Measurements from ENCODE around the gene PDSS2. TPM values are rescaled to one million over a fixed set of nuclear protein-coding genes. Genes with fewer than 3 reads are reported as not detected.

PDSS2 gene
- total RNA-seq, 3 donors from 2014 or later (not counting 1 experiment from before 2014, with no cell fraction given): 11.2 to 15.5 (median 14.2) TPM

DNA sequence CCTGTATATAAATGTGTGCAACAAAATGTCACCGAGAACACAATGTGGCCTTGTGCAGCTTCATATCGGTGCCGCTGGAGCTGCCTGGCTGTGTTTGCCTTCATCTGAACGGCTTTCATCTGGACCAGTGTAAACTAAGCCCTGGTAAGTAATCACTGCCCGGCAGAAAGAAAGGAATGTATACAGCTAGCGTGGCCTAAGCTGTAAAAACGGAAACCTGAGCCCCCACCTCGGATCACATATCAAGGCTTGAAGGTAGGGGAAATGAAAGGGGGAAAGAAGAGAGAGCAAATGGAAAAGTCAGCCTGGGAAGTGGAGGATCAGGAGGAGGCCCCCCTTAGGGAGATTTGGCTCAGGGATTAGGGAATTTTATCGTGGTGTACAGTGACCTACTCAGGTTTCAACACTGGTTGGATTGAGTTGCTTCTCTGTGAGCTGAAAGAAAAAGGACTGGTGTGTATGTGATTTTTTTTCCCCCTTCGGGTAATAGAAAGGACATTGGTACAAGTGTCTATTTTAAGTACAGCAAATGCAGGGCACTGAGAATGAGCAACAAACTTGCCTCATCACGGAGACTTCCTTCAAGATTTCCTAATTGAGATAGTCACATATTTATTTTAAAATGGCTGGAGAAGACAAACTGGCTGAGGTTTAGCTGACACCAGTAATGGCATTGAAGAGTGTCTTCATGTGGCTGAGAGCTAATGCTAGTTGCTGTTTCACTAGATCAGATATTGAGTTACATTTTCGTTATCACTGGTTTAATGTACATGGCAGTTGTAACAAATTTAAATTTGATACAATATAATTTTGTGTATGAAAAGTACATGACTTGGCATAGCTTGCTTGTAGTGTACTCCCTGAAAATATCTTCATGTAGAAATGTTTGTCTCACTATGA, 34.0 kb upstream of the PDSS2 start:
- WGBS (ENCODE audit: insufficient coverage): 53% methylated on average over 12 of the region's 12 CpGs
- Histone ChIP-seq H3K9me3 (ENCODE audit: control insufficient read depth, insufficient read depth, low read length) (no peaks in the 10 kb centered on the region), H3K27me3 (ENCODE audit: control insufficient read depth, insufficient read depth, low read length) (peaks cover 40% of the 10 kb centered on the region), H3K27ac (ENCODE audit: low read length) (no peak overlapping the region), H3K4me1 (ENCODE audit: control insufficient read depth, insufficient read depth, low read length) (peaks cover 23% of the 10 kb centered on the region), H3K4me3 (ENCODE audit: low read length) (no peak overlapping the region), H3K36me3 (ENCODE audit: control insufficient read depth, insufficient read depth, low read length) (no peaks in the 10 kb centered on the region)
- intact Hi-C loops (cut with micrococcal nuclease): no loop called here
- TF ChIP-seq, protein P1, sequence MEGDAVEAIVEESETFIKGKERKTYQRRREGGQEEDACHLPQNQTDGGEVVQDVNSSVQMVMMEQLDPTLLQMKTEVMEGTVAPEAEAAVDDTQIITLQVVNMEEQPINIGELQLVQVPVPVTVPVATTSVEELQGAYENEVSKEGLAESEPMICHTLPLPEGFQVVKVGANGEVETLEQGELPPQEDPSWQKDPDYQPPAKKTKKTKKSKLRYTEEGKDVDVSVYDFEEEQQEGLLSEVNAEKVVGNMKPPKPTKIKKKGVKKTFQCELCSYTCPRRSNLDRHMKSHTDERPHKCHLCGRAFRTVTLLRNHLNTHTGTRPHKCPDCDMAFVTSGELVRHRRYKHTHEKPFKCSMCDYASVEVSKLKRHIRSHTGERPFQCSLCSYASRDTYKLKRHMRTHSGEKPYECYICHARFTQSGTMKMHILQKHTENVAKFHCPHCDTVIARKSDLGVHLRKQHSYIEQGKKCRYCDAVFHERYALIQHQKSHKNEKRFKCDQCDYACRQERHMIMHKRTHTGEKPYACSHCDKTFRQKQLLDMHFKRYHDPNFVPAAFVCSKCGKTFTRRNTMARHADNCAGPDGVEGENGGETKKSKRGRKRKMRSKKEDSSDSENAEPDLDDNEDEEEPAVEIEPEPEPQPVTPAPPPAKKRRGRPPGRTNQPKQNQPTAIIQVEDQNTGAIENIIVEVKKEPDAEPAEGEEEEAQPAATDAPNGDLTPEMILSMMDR (IDR thresholded peaks at IDR 0.05): no peak
- H3K27ac Mint-ChIP-seq: no peak overlapping the region
- DNase-seq (no peak), ATAC-seq (no peak)
- H3K36me3 Mint-ChIP-seq: no peaks in the 10 kb centered on the region
- peaks cover 15 to 22% of the 10 kb centered on the region in 2 donors for H3K27me3 Mint-ChIP-seq (ENCODE audit: low read depth in 2 of 2)
- H3K9me3 Mint-ChIP-seq: no peaks in the 10 kb centered on the region
- H3K4me3 Mint-ChIP-seq: no peak overlapping the region
- peaks cover 21 to 29% of the 10 kb centered on the region in 2 donors for H3K4me1 Mint-ChIP-seq

DNA sequence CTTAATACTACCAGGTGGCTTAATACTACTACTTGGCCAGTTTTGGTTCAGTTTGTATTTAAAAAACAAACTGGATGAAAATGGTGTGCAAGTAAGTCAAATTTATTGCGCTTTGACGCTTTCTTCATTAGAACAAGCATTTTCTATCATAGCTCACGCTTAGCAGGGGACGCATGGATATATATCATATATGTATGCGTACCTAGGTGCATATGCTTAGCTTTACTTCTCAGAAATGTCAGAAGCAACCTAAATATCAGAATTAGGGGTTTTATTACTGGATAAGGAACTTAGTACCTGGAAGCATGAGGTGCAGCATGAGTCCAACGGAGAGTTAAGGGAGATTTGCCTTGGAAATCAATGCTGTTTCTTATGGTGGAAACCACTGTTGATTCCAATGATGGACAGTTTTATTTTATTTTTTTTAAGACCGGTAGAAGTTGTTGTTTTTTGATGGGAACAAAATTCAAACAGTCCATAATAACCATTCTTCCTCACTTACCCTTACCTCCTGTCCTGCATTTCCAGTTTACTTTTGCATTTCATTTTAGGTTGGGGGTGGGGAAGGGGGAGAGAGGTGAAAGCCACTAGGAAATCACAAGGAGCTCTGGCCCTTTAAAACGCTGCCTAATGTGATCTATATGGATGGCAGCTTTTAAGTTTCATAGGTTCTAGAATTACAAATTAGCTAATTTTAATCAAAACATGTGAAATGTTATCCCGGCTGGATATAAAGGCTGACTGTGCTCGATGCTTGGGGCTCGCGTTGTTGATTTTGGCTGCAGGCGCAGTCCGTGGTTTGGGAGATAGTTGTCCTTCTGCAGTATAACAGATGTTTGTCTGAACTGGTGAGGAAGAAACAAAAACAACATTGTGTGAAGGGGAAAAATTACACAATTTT, 32.6 kb upstream of the PDSS2 start:
- no peak overlapping the region for H3K27ac Mint-ChIP-seq
- Histone ChIP-seq H3K27ac (ENCODE audit: low read length) (no peak overlapping the region), H3K27me3 (ENCODE audit: control insufficient read depth, insufficient read depth, low read length) (peaks cover 53% of the 10 kb centered on the region), H3K4me3 (ENCODE audit: low read length) (no peak overlapping the region), H3K9me3 (ENCODE audit: control insufficient read depth, insufficient read depth, low read length) (no peaks in the 10 kb centered on the region), H3K4me1 (ENCODE audit: control insufficient read depth, insufficient read depth, low read length) (peaks cover 28% of the 10 kb centered on the region), H3K36me3 (ENCODE audit: control insufficient read depth, insufficient read depth, low read length) (no peaks in the 10 kb centered on the region)
- TF ChIP-seq, protein P1 (IDR thresholded peaks at IDR 0.05): no peak
- peak overlapping the region; percentile 87 for H3K4me3 Mint-ChIP-seq
- intact Hi-C loops (cut with micrococcal nuclease): no loop called here
- 48% methylated on average over 13 of the region's 14 CpGs for WGBS (ENCODE audit: insufficient coverage)
- no peaks in the 10 kb centered on the region for H3K9me3 Mint-ChIP-seq
- no peak for ATAC-seq
- H3K4me1 Mint-ChIP-seq: peaks cover 28 to 29% of the 10 kb centered on the region in 2 donors
- no peaks in the 10 kb centered on the region for H3K36me3 Mint-ChIP-seq
- DNase-seq: no peak
- peaks cover 20 to 26% of the 10 kb centered on the region in 2 donors for H3K27me3 Mint-ChIP-seq (ENCODE audit: low read depth in 2 of 2)

DNA sequence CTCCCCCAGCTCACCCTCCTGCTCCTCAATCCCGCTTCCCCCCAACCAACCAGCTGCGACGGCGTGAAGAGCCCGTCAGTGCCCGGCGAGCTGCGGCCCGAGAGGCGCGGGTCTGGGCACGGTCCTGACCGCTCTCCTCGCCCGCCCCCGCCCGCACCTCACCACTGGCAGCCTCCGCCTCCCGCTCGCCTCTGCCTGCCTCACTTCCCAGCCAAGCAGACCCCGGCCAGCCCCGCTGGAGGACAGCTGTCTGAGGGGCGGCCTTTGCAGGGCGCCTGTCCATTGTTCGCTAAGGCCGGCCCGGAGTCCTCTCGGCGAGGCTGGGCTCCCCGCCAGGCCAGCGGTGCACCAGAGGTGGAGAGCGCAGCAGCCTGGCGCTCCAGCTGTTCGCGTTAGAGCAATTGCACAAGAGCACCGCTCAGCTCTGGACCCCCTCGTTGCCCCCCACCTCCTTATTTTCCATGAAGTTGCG, 31.8 kb upstream of the PDSS2 start:
- Histone ChIP-seq H3K36me3 (ENCODE audit: control insufficient read depth, insufficient read depth, low read length) (no peaks in the 10 kb centered on the region), H3K27ac (ENCODE audit: low read length) (no peak overlapping the region), H3K4me3 (ENCODE audit: low read length) (peak overlapping the region; percentile 34), H3K27me3 (ENCODE audit: control insufficient read depth, insufficient read depth, low read length) (peaks cover 57% of the 10 kb centered on the region), H3K4me1 (ENCODE audit: control insufficient read depth, insufficient read depth, low read length) (peaks cover 28% of the 10 kb centered on the region), H3K9me3 (ENCODE audit: control insufficient read depth, insufficient read depth, low read length) (no peaks in the 10 kb centered on the region)
- H3K4me1 Mint-ChIP-seq: peaks cover 28 to 29% of the 10 kb centered on the region in 2 donors
- H3K27me3 Mint-ChIP-seq (ENCODE audit: low read depth in 2 of 2): peaks cover 28 to 31% of the 10 kb centered on the region in 2 donors
- ATAC-seq (no peak), DNase-seq (peak in 1 of 2 donors; percentile 18)
- WGBS (ENCODE audit: insufficient coverage): 1% methylated on average over 37 of the region's 38 CpGs
- H3K36me3 Mint-ChIP-seq: no peaks in the 10 kb centered on the region
- H3K9me3 Mint-ChIP-seq: no peaks in the 10 kb centered on the region
- H3K27ac Mint-ChIP-seq: no peak overlapping the region
- intact Hi-C loops (cut with micrococcal nuclease): no loop called here
- TF ChIP-seq, protein P1 (IDR thresholded peaks at IDR 0.05): no peak
- H3K4me3 Mint-ChIP-seq: peak overlapping the region; percentile 87
